Measurements from ENCODE around the gene SLAMF6.

DNA sequence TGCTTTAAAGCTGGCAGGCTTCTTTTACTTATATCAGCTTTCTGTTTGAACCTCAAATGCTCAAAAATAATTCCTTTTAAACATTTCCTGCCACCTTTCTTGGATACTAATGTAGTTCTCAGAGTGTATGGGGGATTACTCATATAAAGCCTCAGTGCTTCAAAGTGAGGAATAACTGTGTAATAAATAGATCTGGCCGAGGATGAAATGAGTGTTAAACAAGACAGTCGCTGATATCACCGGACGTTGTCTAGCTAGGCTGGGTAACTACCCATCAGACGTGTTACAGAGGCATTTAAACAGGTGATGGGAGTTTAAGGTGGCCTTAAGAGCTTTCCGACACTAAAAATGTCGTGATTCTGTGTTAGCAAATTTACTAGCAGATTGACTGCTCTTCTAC lies 69.6 kb downstream of the SLAMF6 start:
- TF ChIP-seq, protein P1, sequence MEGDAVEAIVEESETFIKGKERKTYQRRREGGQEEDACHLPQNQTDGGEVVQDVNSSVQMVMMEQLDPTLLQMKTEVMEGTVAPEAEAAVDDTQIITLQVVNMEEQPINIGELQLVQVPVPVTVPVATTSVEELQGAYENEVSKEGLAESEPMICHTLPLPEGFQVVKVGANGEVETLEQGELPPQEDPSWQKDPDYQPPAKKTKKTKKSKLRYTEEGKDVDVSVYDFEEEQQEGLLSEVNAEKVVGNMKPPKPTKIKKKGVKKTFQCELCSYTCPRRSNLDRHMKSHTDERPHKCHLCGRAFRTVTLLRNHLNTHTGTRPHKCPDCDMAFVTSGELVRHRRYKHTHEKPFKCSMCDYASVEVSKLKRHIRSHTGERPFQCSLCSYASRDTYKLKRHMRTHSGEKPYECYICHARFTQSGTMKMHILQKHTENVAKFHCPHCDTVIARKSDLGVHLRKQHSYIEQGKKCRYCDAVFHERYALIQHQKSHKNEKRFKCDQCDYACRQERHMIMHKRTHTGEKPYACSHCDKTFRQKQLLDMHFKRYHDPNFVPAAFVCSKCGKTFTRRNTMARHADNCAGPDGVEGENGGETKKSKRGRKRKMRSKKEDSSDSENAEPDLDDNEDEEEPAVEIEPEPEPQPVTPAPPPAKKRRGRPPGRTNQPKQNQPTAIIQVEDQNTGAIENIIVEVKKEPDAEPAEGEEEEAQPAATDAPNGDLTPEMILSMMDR (IDR thresholded peaks at IDR 0.05; ENCODE audit: low read length), result no peak
- no peak for TF ChIP-seq EZH2 (optimal IDR thresholded peaks at IDR 0.05; ENCODE audit: low read depth, low read length)
- TF ChIP-seq EZH2phosphoT487 (IDR thresholded peaks at IDR 0.05; ENCODE audit: low read length), result no peak
